HL-60 (cell line): Measurements from ENCODE around the gene ANKRD62.

Source experiments
- CTCF ChIP-seq: IDR thresholded peaks from one replicate; pipeline ENCODE4 v1.5.1; 2011; ENCODE audit warnings: low read length, control low read depth, inconsistent platforms; ENCODE audit not compliant: insufficient read depth
- GABPA ChIP-seq: IDR thresholded peaks from 2 replicates; pipeline ENCODE4 v1.6.1; 2012; ENCODE audit warnings: low read depth
- SPI1 ChIP-seq: IDR thresholded peaks from 2 replicates; pipeline ENCODE4 v1.6.1; 2012; ENCODE audit warnings: low read depth, mild to moderate bottlenecking, borderline replicate concordance

GRCh38 chr18:12088731-12089375, 4.8 kb upstream of the ANKRD62 start:
- TF ChIP-seq SPI1 (no peak), GABPA (no peak), CTCF (no peak)
